Parathyroid adenoma (tissue), 2 donors: ENCODE measurements around the gene JMJD8.

Experiments
- H2AFZ ChIP-seq: fragments of 300-600 bp; sonication (generic); one replicate; pipeline ENCODE4 v1.7.0; 2017; ENCODE audit warnings: antibody characterized with exemption, mild to moderate bottlenecking
- H3K27ac ChIP-seq: fragments of 300-600 bp; sonication (generic); one replicate; pipeline ENCODE4 v1.7.0; 2017
- H3K27me3 ChIP-seq: fragments of 300-600 bp; sonication (generic); one replicate; pipeline ENCODE4 v1.7.0; 2017; ENCODE audit warnings: low read length; ENCODE audit not compliant: control insufficient read depth, insufficient read depth
- H3K36me3 ChIP-seq: fragments of 300-600 bp; sonication (generic); one replicate; pipeline ENCODE4 v1.7.0; 2017; ENCODE audit warnings: low read length; ENCODE audit not compliant: control insufficient read depth, insufficient read depth
- H3K4me1 ChIP-seq: fragments of 300-600 bp; sonication (generic); one replicate; pipeline ENCODE4 v1.7.0; 2017; ENCODE audit warnings: control low read depth
- H3K4me2 ChIP-seq: fragments of 300-600 bp; sonication (generic); one replicate; pipeline ENCODE4 v1.7.0; 2017; ENCODE audit warnings: low read length
- H3K4me3 ChIP-seq: fragments of 300-600 bp; sonication (generic); one replicate; pipeline ENCODE4 v1.7.0; 2017; ENCODE audit warnings: low read depth, low read length
- H3K79me2 ChIP-seq: fragments of 300-600 bp; sonication (generic); one replicate; pipeline ENCODE4 v1.7.0; 2017; ENCODE audit warnings: control low read depth
- H3K9ac ChIP-seq: fragments of 300-600 bp; sonication (generic); one replicate; pipeline ENCODE4 v1.7.0; 2017; ENCODE audit warnings: mild to moderate bottlenecking
- H3K9me3 ChIP-seq: fragments of 300-600 bp; sonication (generic); one replicate; pipeline ENCODE4 v1.7.0; 2017; ENCODE audit warnings: low read length; ENCODE audit not compliant: control insufficient read depth
- TF ChIP-seq, protein P1 (sequence below): fragments of 300-600 bp; sonication (generic); IDR thresholded peaks from one replicate; pipeline ENCODE4 v1.7.0; 2017; ENCODE audit warnings: antibody characterized with exemption, mild to moderate bottlenecking
- donor health status: primary hyperparathyroidism.

The JMJD8 gene

DNA sequence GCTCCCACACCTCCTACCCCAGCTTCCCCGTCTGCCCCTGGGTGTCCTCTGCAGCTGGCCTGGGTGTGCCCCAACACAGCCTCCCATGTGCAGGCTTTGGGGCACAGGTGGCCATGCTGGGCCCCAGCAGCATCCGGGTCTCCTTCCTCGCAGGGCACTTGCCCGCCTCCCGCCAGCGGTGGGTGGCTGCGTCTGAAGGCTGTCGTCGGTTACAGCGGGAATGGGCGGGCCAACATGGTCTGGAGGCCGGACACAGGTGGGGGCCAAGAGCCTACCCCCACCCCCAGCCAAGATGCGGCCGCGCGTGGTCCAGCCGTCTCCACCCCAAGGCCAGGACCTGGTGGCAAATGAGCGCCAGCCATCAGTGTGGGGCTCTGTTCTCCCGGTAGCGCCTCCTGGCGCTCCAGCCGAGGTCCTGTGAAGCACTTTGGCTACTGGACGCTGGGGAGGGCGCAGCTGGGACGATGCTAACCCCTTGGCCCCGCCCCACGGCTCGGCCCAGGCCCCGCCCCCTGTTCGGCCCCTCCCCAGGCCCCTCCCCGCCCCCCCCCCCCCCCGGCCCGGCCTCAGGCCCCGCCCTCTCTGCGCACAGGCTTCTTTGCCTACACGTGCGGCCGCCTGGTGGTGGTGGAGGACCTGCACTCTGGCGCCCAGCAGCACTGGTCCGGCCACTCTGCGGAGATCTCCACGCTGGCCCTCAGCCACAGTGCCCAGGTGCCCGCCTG is 23.5 kb downstream of the JMJD8 start:
- H3K9me3 ChIP-seq: no peaks in the 10 kb centered on the region
- TF ChIP-seq, protein P1, sequence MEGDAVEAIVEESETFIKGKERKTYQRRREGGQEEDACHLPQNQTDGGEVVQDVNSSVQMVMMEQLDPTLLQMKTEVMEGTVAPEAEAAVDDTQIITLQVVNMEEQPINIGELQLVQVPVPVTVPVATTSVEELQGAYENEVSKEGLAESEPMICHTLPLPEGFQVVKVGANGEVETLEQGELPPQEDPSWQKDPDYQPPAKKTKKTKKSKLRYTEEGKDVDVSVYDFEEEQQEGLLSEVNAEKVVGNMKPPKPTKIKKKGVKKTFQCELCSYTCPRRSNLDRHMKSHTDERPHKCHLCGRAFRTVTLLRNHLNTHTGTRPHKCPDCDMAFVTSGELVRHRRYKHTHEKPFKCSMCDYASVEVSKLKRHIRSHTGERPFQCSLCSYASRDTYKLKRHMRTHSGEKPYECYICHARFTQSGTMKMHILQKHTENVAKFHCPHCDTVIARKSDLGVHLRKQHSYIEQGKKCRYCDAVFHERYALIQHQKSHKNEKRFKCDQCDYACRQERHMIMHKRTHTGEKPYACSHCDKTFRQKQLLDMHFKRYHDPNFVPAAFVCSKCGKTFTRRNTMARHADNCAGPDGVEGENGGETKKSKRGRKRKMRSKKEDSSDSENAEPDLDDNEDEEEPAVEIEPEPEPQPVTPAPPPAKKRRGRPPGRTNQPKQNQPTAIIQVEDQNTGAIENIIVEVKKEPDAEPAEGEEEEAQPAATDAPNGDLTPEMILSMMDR: peak; percentile 43
- peak overlapping the region; percentile 53 for H3K4me2 ChIP-seq
- H3K4me3 ChIP-seq: peak overlapping the region; percentile 20
- no peaks in the 10 kb centered on the region for H3K36me3 ChIP-seq
- no peak overlapping the region for H3K9ac ChIP-seq
- peak overlapping the region; percentile 74 for H3K27ac ChIP-seq
- H3K79me2 ChIP-seq: no peaks in the 10 kb centered on the region
- H3K4me1 ChIP-seq: peaks cover 4% of the 10 kb centered on the region
- peak overlapping the region; percentile 78 for H2AFZ ChIP-seq
- H3K27me3 ChIP-seq: no peaks in the 10 kb centered on the region

DNA sequence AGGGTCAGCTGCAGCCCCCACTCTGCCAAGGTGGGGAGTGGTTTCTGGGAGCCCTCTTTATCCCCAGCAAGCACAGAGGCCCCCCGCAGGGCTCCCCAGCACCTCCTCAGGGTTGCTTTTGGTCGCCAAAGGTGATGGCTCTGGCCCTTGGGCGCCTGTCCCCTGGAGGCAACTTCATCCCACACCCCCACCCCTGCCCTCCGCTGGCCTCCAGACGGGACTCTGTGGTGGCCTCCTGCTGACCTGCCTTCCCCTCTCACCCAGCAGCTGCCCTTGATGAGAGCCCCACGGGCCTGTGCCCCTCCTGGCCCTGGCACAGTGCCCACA is 24.0 kb downstream of the JMJD8 start:
- no peaks in the 10 kb centered on the region for H3K27me3 ChIP-seq
- peak overlapping the region; percentile 20 for H3K4me3 ChIP-seq
- no peaks in the 10 kb centered on the region for H3K9me3 ChIP-seq
- no peak overlapping the region for H3K9ac ChIP-seq
- peak overlapping the region; percentile 61 for H3K27ac ChIP-seq
- no peaks in the 10 kb centered on the region for H3K79me2 ChIP-seq
- H2AFZ ChIP-seq: peak overlapping the region; percentile 78
- no peaks in the 10 kb centered on the region for H3K36me3 ChIP-seq
- TF ChIP-seq, protein P1: no peak
- H3K4me2 ChIP-seq: peak overlapping the region; percentile 53
- H3K4me1 ChIP-seq: peaks cover 4% of the 10 kb centered on the region

DNA sequence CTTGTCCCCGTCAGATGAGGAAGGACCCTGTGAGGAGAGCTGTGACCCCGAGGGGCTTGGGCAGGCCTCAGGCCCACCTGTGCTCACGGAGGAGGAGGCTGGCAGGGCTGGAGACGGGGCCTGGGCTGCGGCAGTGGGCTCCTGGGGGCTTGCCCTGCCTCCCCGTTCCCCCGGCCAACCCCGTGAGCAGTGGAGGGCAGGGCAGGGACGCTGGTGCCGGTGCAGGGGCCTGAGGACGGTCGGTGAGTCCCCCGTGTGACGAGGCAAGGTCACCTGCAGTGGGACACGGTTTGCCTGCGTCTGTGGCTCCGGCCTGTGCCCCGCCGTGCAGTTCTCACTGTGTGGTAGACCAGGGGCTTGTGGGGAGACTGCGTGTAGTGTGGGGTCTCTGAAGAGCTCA is 24.5 kb downstream of the JMJD8 start:
- H3K4me2 ChIP-seq: no peak overlapping the region
- no peaks in the 10 kb centered on the region for H3K9me3 ChIP-seq
- no peak overlapping the region for H3K9ac ChIP-seq
- H3K79me2 ChIP-seq: no peaks in the 10 kb centered on the region
- TF ChIP-seq, protein P1: no peak
- H3K4me3 ChIP-seq: no peak overlapping the region
- no peak overlapping the region for H3K27ac ChIP-seq
- H3K36me3 ChIP-seq: no peaks in the 10 kb centered on the region
- no peak overlapping the region for H2AFZ ChIP-seq
- H3K4me1 ChIP-seq: peaks cover 4% of the 10 kb centered on the region
- no peaks in the 10 kb centered on the region for H3K27me3 ChIP-seq

DNA sequence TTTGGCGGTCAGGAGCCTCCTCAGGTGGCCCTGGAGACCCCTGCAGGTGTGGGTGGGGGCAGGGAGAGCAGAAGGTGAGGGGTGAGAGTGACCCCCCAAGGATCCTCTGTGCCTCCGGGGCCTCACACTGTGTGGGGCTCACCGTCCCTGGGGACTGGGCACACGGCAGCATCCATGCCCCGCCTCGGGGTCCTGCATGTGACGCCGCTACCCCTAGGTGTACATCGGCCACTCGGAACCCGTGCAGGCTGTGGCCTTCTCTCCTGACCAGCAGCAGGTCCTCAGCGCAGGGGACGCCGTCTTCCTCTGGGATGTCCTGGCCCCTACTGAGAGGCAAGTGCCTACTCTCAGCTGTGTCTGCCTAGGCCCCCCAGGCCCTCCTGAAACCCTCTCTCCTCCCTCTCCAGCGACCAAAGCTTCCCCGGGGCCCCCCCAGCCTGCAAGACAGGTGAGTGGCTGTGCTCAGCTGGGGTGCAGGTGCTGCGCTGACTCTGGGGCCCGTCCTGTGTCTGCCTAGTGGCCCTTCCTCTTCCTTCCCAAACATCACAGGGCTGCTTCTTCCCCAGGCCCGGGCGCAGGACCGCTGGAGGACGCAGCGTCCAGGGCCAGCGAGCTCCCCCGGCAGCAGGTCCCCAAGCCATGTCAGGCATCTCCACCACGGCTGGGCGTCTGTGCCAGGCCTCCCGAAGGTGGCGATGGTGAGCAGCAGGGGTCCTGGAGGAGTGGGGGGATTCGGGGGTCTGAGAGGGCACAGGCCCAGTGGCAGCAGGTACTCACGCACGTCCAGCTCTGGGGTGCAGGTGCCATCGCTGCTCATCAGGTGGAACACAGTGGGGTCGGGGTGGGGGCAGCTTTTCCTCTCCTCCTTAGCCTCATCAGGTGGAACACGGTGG is 25.2 kb downstream of the JMJD8 start:
- TF ChIP-seq, protein P1: no peak
- Histone ChIP-seq H3K27ac (no peak overlapping the region), H3K79me2 (no peaks in the 10 kb centered on the region), H3K9ac (no peak overlapping the region), H3K27me3 (no peaks in the 10 kb centered on the region), H3K4me3 (no peak overlapping the region), H3K4me1 (peaks cover 4% of the 10 kb centered on the region), H3K36me3 (no peaks in the 10 kb centered on the region), H2AFZ (no peak overlapping the region), H3K9me3 (no peaks in the 10 kb centered on the region), H3K4me2 (no peak overlapping the region)
